Thoracic aorta (tissue), 2 donors: ENCODE measurements around the gene DNMT3L. TPM values are rescaled to one million over a fixed set of nuclear protein-coding genes. Genes with fewer than 3 reads are reported as not detected.

Source experiments
- ATAC-seq: fragments of 150-250 bp; one replicate; pipeline ENCODE4 v1.8.0; 2017; ENCODE audit warnings: low read depth; ENCODE audit not compliant: insufficient number of reproducible peaks, low FRiP score
- DNase-seq: peaks from one replicate; pipeline ENCODE4 v3.0.0-alpha.2; 2020; ENCODE audit warnings: low spot score
- H3K27ac ChIP-seq, 2 donors: fragments of 200-600 bp; sonication (generic); 1 replicate in 1 of 2; 2 replicates in 1 of 2; pipeline ENCODE4 v1.5.1; 2016; ENCODE audit warnings: mild to moderate bottlenecking in 2 of 2, moderate library complexity in 2 of 2
- H3K27me3 ChIP-seq: fragments of 200-600 bp; sonication (generic); replicated peaks from 2 replicates; pipeline ENCODE4 v1.6.0; 2016; ENCODE audit warnings: mild to moderate bottlenecking; ENCODE audit not compliant: insufficient read depth
- H3K36me3 ChIP-seq: fragments of 200-600 bp; sonication (generic); one replicate; pipeline ENCODE4 v1.5.1; 2016
- H3K4me1 ChIP-seq, 2 donors: fragments of 200-600 bp; sonication (generic); 1 replicate in 1 of 2; 2 replicates in 1 of 2; pipeline versions ENCODE4 v1.5.1 to v1.6.0; 2016; ENCODE audit warnings: low read depth in 2 of 2, mild to moderate bottlenecking in 1 of 2; ENCODE audit not compliant: control insufficient read depth in 1 of 2
- H3K4me3 ChIP-seq: fragments of 200-600 bp; sonication (generic); 2 replicates; pipeline ENCODE4 v1.5.1; 2016; ENCODE audit warnings: mild to moderate bottlenecking
- H3K9me3 ChIP-seq: fragments of 200-600 bp; sonication (generic); 2 replicates; pipeline ENCODE4 v1.5.1; 2016
- total RNA-seq, 2 donors: library from RNA; depleted of rRNA; stranded (reverse); fragments of >200 nt; gene quantifications; one replicate each; pipeline versions ENCODE4 v1.1.0 to v1.2.3, GENCODE V29; 2016
- TF ChIP-seq, protein P1 (sequence below): fragments of 200-600 bp; sonication (generic); IDR thresholded peaks from one replicate; pipeline ENCODE4 v1.5.1; 2019; ENCODE audit warnings: antibody characterized with exemption

DNMT3L gene
- total RNA-seq, 2 donors from 2014 or later = not detected

DNA sequence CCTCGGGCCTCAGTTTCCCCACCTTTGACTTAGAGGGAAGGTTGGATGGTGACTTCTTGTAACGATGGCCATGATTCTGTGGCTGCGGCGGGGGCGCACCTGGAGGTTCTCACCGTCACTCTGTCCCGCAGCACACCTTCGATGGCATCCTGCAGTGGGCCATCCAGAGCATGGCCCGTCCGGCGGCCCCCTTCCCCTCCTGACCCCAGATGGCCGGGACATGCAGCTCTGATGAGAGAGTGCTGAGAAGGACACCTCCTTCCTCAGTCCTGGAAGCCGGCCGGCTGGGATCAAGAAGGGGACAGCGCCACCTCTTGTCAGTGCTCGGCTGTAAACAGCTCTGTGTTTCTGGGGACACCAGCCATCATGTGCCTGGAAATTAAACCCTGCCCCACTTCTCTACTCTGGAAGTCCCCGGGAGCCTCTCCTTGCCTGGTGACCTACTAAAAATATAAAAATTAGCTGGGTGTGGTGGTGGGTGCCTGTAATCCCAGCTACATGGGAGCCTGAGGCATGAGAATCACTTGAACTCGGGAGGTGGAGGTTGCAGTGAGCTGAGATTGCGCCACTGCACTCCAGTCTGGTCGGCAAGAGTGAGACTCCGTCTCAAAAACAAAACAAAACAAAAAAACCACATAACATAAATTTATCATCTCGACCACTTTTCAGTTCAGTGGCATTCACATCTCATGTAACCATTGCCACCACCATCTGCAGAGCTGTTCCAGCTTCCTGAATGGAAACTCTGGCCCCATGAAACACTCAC lies 36.0 kb upstream of the DNMT3L start:
- no peaks in the 10 kb centered on the region for H3K9me3 ChIP-seq
- H3K4me1 ChIP-seq = peaks cover 20 to 42% of the 10 kb centered on the region in 2 donors
- H3K27ac ChIP-seq = no peak overlapping the region
- peak; percentile 61 for DNase-seq
- no peak overlapping the region for H3K4me3 ChIP-seq
- H3K36me3 ChIP-seq = no peaks in the 10 kb centered on the region
- H3K27me3 ChIP-seq = no peaks in the 10 kb centered on the region
- ATAC-seq = no peak
- TF ChIP-seq, protein P1, sequence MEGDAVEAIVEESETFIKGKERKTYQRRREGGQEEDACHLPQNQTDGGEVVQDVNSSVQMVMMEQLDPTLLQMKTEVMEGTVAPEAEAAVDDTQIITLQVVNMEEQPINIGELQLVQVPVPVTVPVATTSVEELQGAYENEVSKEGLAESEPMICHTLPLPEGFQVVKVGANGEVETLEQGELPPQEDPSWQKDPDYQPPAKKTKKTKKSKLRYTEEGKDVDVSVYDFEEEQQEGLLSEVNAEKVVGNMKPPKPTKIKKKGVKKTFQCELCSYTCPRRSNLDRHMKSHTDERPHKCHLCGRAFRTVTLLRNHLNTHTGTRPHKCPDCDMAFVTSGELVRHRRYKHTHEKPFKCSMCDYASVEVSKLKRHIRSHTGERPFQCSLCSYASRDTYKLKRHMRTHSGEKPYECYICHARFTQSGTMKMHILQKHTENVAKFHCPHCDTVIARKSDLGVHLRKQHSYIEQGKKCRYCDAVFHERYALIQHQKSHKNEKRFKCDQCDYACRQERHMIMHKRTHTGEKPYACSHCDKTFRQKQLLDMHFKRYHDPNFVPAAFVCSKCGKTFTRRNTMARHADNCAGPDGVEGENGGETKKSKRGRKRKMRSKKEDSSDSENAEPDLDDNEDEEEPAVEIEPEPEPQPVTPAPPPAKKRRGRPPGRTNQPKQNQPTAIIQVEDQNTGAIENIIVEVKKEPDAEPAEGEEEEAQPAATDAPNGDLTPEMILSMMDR = peak; percentile 62

DNA sequence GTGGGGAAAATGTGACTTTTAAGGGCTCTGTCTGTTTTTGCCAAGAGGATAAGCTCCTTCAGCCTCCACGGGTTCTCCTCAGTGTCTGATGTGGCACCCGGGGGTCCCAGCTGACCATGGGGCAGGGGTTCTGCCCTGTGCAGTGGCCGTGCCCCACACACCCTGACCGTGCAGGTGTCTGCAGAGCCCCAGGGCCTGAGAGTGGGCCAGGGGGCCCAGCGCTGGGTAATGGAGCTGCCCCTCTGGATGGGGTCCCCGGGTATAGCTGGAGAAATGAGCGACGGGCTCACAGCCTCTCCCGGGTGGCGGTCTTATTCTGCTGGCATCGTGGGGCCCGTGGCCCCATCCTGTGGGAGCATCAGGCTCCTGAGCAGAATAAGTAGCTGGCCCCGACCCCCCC lies 35.2 kb upstream of the DNMT3L start:
- ATAC-seq = no peak
- TF ChIP-seq, protein P1 = no peak
- peaks cover 20 to 34% of the 10 kb centered on the region in 2 donors for H3K4me1 ChIP-seq
- no peak overlapping the region for H3K27ac ChIP-seq
- H3K9me3 ChIP-seq = no peaks in the 10 kb centered on the region
- no peak overlapping the region for H3K4me3 ChIP-seq
- DNase-seq = no peak
- H3K36me3 ChIP-seq = no peaks in the 10 kb centered on the region
- no peaks in the 10 kb centered on the region for H3K27me3 ChIP-seq

DNA sequence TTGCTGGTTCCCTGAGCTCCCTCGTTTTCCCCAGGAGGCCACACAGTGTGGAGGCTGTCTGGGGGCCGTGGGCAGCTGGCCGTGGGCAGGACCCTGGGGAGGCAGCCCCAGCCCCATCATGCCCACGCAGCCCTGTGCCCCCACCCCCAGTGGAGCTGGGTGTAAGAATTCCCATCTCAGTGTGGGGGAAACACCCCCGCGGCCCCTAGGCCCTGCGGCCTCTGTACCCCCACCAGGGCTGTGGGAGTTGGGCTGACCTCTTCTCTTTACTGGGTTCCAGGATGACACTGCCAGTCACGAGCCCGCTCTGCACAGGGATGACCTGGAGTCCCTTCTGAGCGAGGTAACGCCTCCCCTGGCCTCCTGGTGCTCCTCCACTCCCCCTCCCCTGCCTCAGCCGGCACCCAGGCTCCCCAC lies 34.4 kb upstream of the DNMT3L start:
- H3K9me3 ChIP-seq = no peaks in the 10 kb centered on the region
- DNase-seq = no peak
- no peaks in the 10 kb centered on the region for H3K36me3 ChIP-seq
- no peak overlapping the region for H3K4me3 ChIP-seq
- peaks cover 12 to 26% of the 10 kb centered on the region in 2 donors for H3K4me1 ChIP-seq
- H3K27me3 ChIP-seq = no peaks in the 10 kb centered on the region
- no peak for ATAC-seq
- H3K27ac ChIP-seq = no peak overlapping the region
- TF ChIP-seq, protein P1 = no peak

DNA sequence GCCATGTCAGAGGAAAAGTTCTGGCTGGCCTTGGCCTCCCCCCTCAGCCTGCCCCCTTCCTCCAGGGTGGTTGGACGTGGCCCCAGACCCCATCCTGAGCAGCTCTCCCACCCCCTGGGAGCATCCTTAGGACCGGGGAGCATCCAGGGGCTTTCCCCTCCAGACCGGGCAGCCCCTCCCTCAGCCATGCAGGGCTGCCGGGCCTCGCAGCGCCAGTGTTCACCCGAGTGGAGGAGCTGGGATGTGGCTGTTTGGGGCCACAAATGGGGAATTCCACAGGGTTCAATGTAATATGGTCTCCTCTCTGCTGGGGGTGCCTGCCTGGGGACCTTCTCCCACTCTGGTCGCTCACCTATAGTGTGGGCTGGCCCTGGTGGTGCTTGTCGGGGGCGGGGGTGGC lies 33.9 kb upstream of the DNMT3L start:
- no peaks in the 10 kb centered on the region for H3K27me3 ChIP-seq
- H3K4me1 ChIP-seq = peaks cover 7 to 21% of the 10 kb centered on the region in 2 donors
- H3K27ac ChIP-seq = no peak overlapping the region
- no peaks in the 10 kb centered on the region for H3K9me3 ChIP-seq
- no peak overlapping the region for H3K4me3 ChIP-seq
- H3K36me3 ChIP-seq = no peaks in the 10 kb centered on the region
- TF ChIP-seq, protein P1 = no peak
- ATAC-seq (no peak), DNase-seq (no peak)

DNA sequence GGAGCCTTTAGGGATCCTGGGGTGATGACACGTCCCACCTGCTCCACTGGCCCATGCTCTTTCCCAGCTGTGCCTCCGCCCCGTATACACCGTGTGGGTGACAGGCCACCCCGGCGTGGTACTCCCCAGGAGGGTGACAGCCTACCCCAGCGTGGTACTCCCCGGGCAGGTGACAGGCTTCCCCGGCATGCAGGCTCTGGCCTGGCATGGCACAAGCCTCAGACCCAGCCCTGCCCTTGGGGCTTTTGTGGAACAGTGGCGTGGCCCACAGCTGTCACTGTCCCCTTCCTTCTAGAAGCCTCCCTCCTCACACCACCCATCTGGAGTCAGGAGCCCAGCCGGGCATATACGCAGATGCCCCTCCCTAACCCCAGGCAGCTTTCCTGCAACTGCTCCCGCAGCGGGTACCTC lies 33.5 kb upstream of the DNMT3L start:
- Histone ChIP-seq H3K9me3 (no peaks in the 10 kb centered on the region), H3K4me1 (peaks cover 7 to 20% of the 10 kb centered on the region in 2 donors), H3K27me3 (no peaks in the 10 kb centered on the region), H3K36me3 (no peaks in the 10 kb centered on the region), H3K4me3 (no peak overlapping the region), H3K27ac (no peak overlapping the region)
- DNase-seq = no peak
- ATAC-seq = no peak
- TF ChIP-seq, protein P1 = no peak
